ENCODE measurements around the gene ANTXRL. TPM values are rescaled to one million over a fixed set of nuclear protein-coding genes. Genes with fewer than 3 reads are reported as not detected.

The ANTXRL gene
- total and polyA plus RNA-seq, 2 of the 8 experiments (the other 6 are each of a cell fraction or from before 2014, with no cell fraction given), result not detected

DNA sequence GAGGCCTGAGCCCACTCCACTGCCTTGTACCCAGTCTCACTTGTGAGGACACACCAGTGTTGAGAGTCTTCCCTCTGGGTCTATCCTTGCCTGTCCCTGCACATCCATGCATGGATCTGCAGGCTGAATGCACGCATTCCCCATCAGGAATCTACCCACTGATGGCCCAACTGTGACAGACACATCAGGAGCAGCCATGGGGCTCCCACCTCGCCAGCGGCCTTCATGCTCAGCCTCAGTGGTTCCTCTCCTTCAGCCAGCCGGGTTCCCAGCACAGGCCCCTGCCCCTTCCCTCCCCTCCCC is 21.3 kb downstream of the ANTXRL start (continued):
- TF ChIP-seq TEAD4 (IDR thresholded peaks at IDR 0.05; ENCODE audit: low read depth, low read length), result no peak
- no peak for TF ChIP-seq BRCA1 (IDR thresholded peaks at IDR 0.05; ENCODE audit: low read depth, low read length)
- TF ChIP-seq CHD1 (IDR thresholded peaks at IDR 0.05; ENCODE audit: low read depth, low read length), result no peak
- no peak for TF ChIP-seq SP2 (IDR thresholded peaks at IDR 0.05; ENCODE audit: low read length)
- no peak for TF ChIP-seq BACH1 (IDR thresholded peaks at IDR 0.05; ENCODE audit: low read length)

Measured in H1 (cell line).